HCT116 (cell line): Measurements from ENCODE around the gene KHDRBS1. TPM values are rescaled to one million over a fixed set of nuclear protein-coding genes. Genes with fewer than 3 reads are reported as not detected.

Source experiments
- ATAC-seq: fragments of 200-7000 bp; cut with Tn5 transposase; 2 replicates; pipeline ENCODE4 v1.9.1; 2020; ENCODE audit warnings: mild to moderate bottlenecking, moderate library complexity
- BruUV-seq: library from RNA; stranded (reverse); fragments of 400-500 nt; replicated peaks from 2 replicates; lab custom pipeline; 2021; lab: Mats Ljungman, UMichigan
- CTCF ChIA-PET: fragments of 300-600 bp; sonication (Branson Sonifier 250); formaldehyde crosslinking; loops from one replicate; lab custom pipeline; 2021; ENCODE audit warnings: antibody characterized with exemption; lab: Charles Lee
- POLR2A ChIA-PET: fragments of 300-600, 350-600 bp; sonication (Branson Sonifier 250); formaldehyde crosslinking; loops from one replicate; lab custom pipeline; 2021; ENCODE audit warnings: antibody characterized with exemption; lab: Charles Lee
- RAD21 ChIA-PET, 2 experiments: fragments of 300-600 bp; sonication (Branson Sonifier 250); formaldehyde crosslinking; loops; one replicate each; lab custom pipeline; 2023; ENCODE audit warnings: low total read pairs in 2 of 2; ENCODE audit not compliant: uncharacterized antibody in 2 of 2, unreplicated experiment in 2 of 2, low non-redundant PET in 1 of 2; lab: Charles Lee
- DNase-seq: peaks from one replicate; pipeline ENCODE4 v3.0.0-alpha.2; 2010; ENCODE audit warnings: low read depth, low spot score
- H2AFZ ChIP-seq: fragments of 200-600 bp; shearing (Covaris generic), sonication (generic); 2 replicates; pipeline ENCODE4 v1.6.1; 2017; ENCODE audit warnings: low read depth, mixed run types, mixed read lengths, antibody characterized with exemption, low read length; ENCODE audit not compliant: poor library complexity, severe bottlenecking
- H3K27ac ChIP-seq: 2 replicates; pipeline ENCODE4 v1.5.1; 2012; ENCODE audit warnings: low read depth, low read length
- H3K27me3 ChIP-seq: fragments of 200-600 bp; sonication (generic); 2 replicates; pipeline ENCODE4 v1.6.1; 2016; ENCODE audit warnings: mixed run types, low read length, mixed read lengths; ENCODE audit not compliant: insufficient read depth
- H3K36me3 ChIP-seq, 2 experiments: fragments of 200-500 bp in 1 of 2; fragments of 200-600 bp in 1 of 2; sonication (Bioruptor generic) in 1 of 2; sonication (generic) in 1 of 2; 2 replicates each; pipeline versions ENCODE4 v1.5.1 to v1.6.1; 2014 to 2016; ENCODE audit warnings: low read length in 2 of 2, inconsistent platforms in 1 of 2, mixed read lengths in 1 of 2, mixed run types in 1 of 2; ENCODE audit not compliant: insufficient read depth in 2 of 2, control insufficient read depth in 1 of 2
- H3K4me1 ChIP-seq, 2 experiments: fragments of 200-600 bp in 1 of 2; sonication (generic) in 1 of 2; 2 replicates each; pipeline versions ENCODE4 v1.5.1 to v1.6.1; 2012 to 2017; ENCODE audit warnings: low read length in 2 of 2, inconsistent platforms in 1 of 2, mild to moderate bottlenecking in 1 of 2, mixed read lengths in 1 of 2, mixed run types in 1 of 2, moderate library complexity in 1 of 2; ENCODE audit not compliant: insufficient read depth in 2 of 2, control insufficient read depth in 1 of 2
- H3K4me2 ChIP-seq: fragments of 200-600 bp; sonication (generic); 2 replicates; pipeline ENCODE4 v1.6.1; 2017; ENCODE audit warnings: mixed run types, low read length, mixed read lengths
- H3K4me3 ChIP-seq, 2 experiments: fragments of 200-600 bp in 1 of 2; sonication (generic) in 1 of 2; replicated peaks in 1 of 2; 2 replicates each; pipeline ENCODE4 v1.5.1; 2011 to 2016; ENCODE audit warnings: low read length in 2 of 2, control low read depth in 1 of 2, low read depth in 1 of 2, mild to moderate bottlenecking in 1 of 2, mixed read lengths in 1 of 2, mixed run types in 1 of 2
- H3K79me2 ChIP-seq: fragments of 200-600 bp; sonication (generic); 2 replicates; pipeline ENCODE4 v1.6.1; 2017; ENCODE audit warnings: mild to moderate bottlenecking, mixed run types, low read length, moderate library complexity, mixed read lengths; ENCODE audit not compliant: insufficient read depth
- H3K9ac ChIP-seq: fragments of 200-600 bp; sonication (generic); 2 replicates; pipeline ENCODE4 v1.6.1; 2016; ENCODE audit warnings: low read length, mixed read lengths
- H3K9me2 ChIP-seq: fragments of 200-600 bp; sonication (generic), shearing (Covaris generic); 2 replicates; pipeline ENCODE4 v1.6.1; 2017; ENCODE audit warnings: mixed run types, mild to moderate bottlenecking, moderate library complexity; ENCODE audit not compliant: insufficient read depth
- H3K9me3 ChIP-seq, 2 experiments: fragments of 200-500 bp in 1 of 2; fragments of 200-600 bp in 1 of 2; sonication (Bioruptor generic) in 1 of 2; sonication (generic) in 1 of 2; 2 replicates each; pipeline ENCODE4 v1.6.1; 2014 to 2017; ENCODE audit warnings: low read length in 2 of 2, mixed read lengths in 2 of 2, inconsistent platforms in 1 of 2, low read depth in 1 of 2, mild to moderate bottlenecking in 1 of 2, mixed run types in 1 of 2, moderate library complexity in 1 of 2; ENCODE audit not compliant: control insufficient read depth in 1 of 2, insufficient read depth in 1 of 2
- H4K20me1 ChIP-seq: fragments of 200-600 bp; sonication (generic), shearing (Covaris generic); 2 replicates; pipeline ENCODE4 v1.6.1; 2017; ENCODE audit warnings: mixed run types, mild to moderate bottlenecking, moderate library complexity; ENCODE audit not compliant: insufficient read depth
- CBX3 ChIP-seq: IDR thresholded peaks from 2 replicates; pipeline ENCODE4 v1.6.1; 2012; ENCODE audit warnings: low read depth
- CEBPB ChIP-seq: IDR thresholded peaks from 2 replicates; pipeline ENCODE4 v1.6.1; 2012; ENCODE audit warnings: low read depth
- EGR1 ChIP-seq: IDR thresholded peaks from 2 replicates; pipeline ENCODE4 v1.6.1; 2012; ENCODE audit warnings: low read depth
- ELF1 ChIP-seq: IDR thresholded peaks from 2 replicates; pipeline ENCODE4 v1.6.1; 2012; ENCODE audit warnings: low read depth, borderline replicate concordance
- EZH2 ChIP-seq: fragments of 200-600 bp; sonication (generic); IDR thresholded peaks from 2 replicates; pipeline ENCODE4 v1.6.1; 2017; ENCODE audit warnings: antibody characterized with exemption, mixed run types
- EZH2phosphoT487 ChIP-seq: fragments of 200-600 bp; IDR thresholded peaks from 2 replicates; pipeline ENCODE4 v1.6.1; 2018; ENCODE audit warnings: antibody characterized with exemption, borderline replicate concordance
- FOSL1 ChIP-seq: IDR thresholded peaks from 2 replicates; pipeline ENCODE4 v1.6.1; 2012; ENCODE audit warnings: low read depth
- POLR2AphosphoS5 ChIP-seq: IDR thresholded peaks from 2 replicates; pipeline ENCODE4 v1.6.1; 2011; ENCODE audit warnings: mild to moderate bottlenecking, low read depth, low read length, moderate library complexity
- RAD21 ChIP-seq: IDR thresholded peaks from 2 replicates; pipeline ENCODE4 v1.6.1; 2012; ENCODE audit warnings: low read depth, mild to moderate bottlenecking
- SP1 ChIP-seq: IDR thresholded peaks from 2 replicates; pipeline ENCODE4 v1.6.1; 2012; ENCODE audit warnings: low read depth
- SRF ChIP-seq: IDR thresholded peaks from 2 replicates; pipeline ENCODE4 v1.6.1; 2012; ENCODE audit warnings: low read depth
- TCF7L2 ChIP-seq: IDR thresholded peaks from 2 replicates; pipeline ENCODE4 v1.7.0; 2011; ENCODE audit warnings: borderline replicate concordance, inconsistent platforms; ENCODE audit not compliant: insufficient read depth, insufficient read length; ENCODE audit errors: extremely low read depth
- YY1 ChIP-seq: IDR thresholded peaks from 2 replicates; pipeline ENCODE4 v1.6.1; 2011; ENCODE audit warnings: low read length, low read depth, moderate library complexity, mild to moderate bottlenecking; ENCODE audit not compliant: insufficient replicate concordance; ENCODE audit errors: extremely low read depth
- intact Hi-C: fragments of 100-400 bp; cut with micrococcal nuclease; formaldehyde crosslinking; loops from 2 replicates; pipeline ENCODE4 v1.10.0; 2022
- total RNA-seq: library from RNA; stranded (reverse); gene quantifications from one replicate; pipeline ENCODE4 v1.2.1, GENCODE V29; 2021; ENCODE audit not compliant: unreplicated experiment
- TF ChIP-seq, protein P1 (sequence below): IDR thresholded peaks from 2 replicates; pipeline ENCODE4 v1.6.1; 2012
- TF ChIP-seq, protein P2 (sequence below): IDR thresholded peaks from 2 replicates; pipeline ENCODE4 v1.6.1; 2011; ENCODE audit warnings: mild to moderate bottlenecking, low read length, moderate library complexity; ENCODE audit not compliant: insufficient replicate concordance; ENCODE audit errors: extremely low read depth
- TF ChIP-seq, protein P3 (sequence below): IDR thresholded peaks from 2 replicates; pipeline ENCODE4 v1.6.1; 2012; ENCODE audit warnings: low read depth
- TF ChIP-seq, protein P4 (sequence below), 3 experiments: fragments of 200-600 bp in 1 of 3; sonication (generic) in 1 of 3; IDR thresholded peaks in 2 of 3; conservative IDR thresholded peaks in 1 of 3; 2 replicates each; pipeline ENCODE4 v1.5.1; 2012 to 2017; ENCODE audit warnings: low read depth in 2 of 3, low read length in 2 of 3, antibody characterized with exemption in 1 of 3, borderline replicate concordance in 1 of 3, control low read depth in 1 of 3, mild to moderate bottlenecking in 1 of 3, mixed read lengths in 1 of 3, mixed run types in 1 of 3, moderate library complexity in 1 of 3; ENCODE audit not compliant: insufficient read depth in 1 of 3

The KHDRBS1 gene
- total RNA-seq, 1 experiment from 2014 or later: 215 TPM

DNA sequence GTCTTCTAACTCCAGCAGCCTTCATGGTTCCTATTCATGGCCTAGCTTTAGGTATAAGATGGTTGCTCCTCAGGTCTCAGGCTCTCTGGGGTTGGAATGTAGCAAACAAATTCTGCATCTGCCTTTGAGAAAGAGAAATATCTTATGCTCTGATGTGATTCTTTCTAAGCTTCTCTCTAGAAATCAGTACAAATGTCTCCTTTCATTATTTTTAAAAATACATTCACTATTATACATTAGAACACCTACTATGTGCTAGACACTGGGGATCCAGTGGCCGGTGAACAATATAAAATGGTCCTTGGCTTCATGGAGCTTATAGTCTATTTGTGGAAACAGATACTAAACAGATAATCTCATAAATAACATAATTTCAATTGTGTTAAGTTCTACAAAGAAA lies 42.9 kb downstream of the KHDRBS1 start:
- intact Hi-C loops: no loop called here

More for the DNA sequence above, 42.9 kb downstream of the KHDRBS1 start:
- Histone ChIP-seq H3K4me2 (no peak overlapping the region), H3K4me1 (peaks cover 1 to 2% of the 10 kb centered on the region in 2 experiments; a peak in 2 of 4 replicates), H3K4me3 (no peak overlapping the region), H3K27me3 (no peaks in the 10 kb centered on the region), H4K20me1 (no peaks in the 10 kb centered on the region), H3K9me3 (no peaks in the 10 kb centered on the region), H3K9ac (no peak overlapping the region), H3K36me3 (peaks cover 67 to 77% of the 10 kb centered on the region in 2 experiments), H2AFZ (no peak overlapping the region), H3K27ac (no peak overlapping the region), H3K79me2 (peaks cover 29% of the 10 kb centered on the region), H3K9me2 (no peaks in the 10 kb centered on the region)
- BruUV-seq: no TSS peak
- POLR2A ChIA-PET: interaction anchor here (1.0 kb wide), 1 partner anchor 34 kb away, joined by 3 read pairs; no protein-coding TSS in a partner anchor
- RAD21 ChIA-PET: no interaction called here
- CTCF ChIA-PET: no interaction called here
- DNase-seq (no peak), ATAC-seq (no peak)
- TF ChIP-seq FOSL1 (no peak), YY1 (no peak), RAD21 (no peak), CEBPB (no peak), TCF7L2 (no peak), CBX3 (no peak), POLR2AphosphoS5 (no peak), EZH2 (no peak), SRF (no peak), EGR1 (no peak), ELF1 (no peak), EZH2phosphoT487 (no peak), SP1 (no peak)
- TF ChIP-seq, protein P1, sequence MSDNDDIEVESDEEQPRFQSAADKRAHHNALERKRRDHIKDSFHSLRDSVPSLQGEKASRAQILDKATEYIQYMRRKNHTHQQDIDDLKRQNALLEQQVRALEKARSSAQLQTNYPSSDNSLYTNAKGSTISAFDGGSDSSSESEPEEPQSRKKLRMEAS: no peak
- TF ChIP-seq, protein P2, sequence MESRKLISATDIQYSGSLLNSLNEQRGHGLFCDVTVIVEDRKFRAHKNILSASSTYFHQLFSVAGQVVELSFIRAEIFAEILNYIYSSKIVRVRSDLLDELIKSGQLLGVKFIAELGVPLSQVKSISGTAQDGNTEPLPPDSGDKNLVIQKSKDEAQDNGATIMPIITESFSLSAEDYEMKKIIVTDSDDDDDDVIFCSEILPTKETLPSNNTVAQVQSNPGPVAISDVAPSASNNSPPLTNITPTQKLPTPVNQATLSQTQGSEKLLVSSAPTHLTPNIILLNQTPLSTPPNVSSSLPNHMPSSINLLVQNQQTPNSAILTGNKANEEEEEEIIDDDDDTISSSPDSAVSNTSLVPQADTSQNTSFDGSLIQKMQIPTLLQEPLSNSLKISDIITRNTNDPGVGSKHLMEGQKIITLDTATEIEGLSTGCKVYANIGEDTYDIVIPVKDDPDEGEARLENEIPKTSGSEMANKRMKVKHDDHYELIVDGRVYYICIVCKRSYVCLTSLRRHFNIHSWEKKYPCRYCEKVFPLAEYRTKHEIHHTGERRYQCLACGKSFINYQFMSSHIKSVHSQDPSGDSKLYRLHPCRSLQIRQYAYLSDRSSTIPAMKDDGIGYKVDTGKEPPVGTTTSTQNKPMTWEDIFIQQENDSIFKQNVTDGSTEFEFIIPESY: no peak
- TF ChIP-seq, protein P3, sequence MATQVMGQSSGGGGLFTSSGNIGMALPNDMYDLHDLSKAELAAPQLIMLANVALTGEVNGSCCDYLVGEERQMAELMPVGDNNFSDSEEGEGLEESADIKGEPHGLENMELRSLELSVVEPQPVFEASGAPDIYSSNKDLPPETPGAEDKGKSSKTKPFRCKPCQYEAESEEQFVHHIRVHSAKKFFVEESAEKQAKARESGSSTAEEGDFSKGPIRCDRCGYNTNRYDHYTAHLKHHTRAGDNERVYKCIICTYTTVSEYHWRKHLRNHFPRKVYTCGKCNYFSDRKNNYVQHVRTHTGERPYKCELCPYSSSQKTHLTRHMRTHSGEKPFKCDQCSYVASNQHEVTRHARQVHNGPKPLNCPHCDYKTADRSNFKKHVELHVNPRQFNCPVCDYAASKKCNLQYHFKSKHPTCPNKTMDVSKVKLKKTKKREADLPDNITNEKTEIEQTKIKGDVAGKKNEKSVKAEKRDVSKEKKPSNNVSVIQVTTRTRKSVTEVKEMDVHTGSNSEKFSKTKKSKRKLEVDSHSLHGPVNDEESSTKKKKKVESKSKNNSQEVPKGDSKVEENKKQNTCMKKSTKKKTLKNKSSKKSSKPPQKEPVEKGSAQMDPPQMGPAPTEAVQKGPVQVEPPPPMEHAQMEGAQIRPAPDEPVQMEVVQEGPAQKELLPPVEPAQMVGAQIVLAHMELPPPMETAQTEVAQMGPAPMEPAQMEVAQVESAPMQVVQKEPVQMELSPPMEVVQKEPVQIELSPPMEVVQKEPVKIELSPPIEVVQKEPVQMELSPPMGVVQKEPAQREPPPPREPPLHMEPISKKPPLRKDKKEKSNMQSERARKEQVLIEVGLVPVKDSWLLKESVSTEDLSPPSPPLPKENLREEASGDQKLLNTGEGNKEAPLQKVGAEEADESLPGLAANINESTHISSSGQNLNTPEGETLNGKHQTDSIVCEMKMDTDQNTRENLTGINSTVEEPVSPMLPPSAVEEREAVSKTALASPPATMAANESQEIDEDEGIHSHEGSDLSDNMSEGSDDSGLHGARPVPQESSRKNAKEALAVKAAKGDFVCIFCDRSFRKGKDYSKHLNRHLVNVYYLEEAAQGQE: no peak
- TF ChIP-seq, protein P4, sequence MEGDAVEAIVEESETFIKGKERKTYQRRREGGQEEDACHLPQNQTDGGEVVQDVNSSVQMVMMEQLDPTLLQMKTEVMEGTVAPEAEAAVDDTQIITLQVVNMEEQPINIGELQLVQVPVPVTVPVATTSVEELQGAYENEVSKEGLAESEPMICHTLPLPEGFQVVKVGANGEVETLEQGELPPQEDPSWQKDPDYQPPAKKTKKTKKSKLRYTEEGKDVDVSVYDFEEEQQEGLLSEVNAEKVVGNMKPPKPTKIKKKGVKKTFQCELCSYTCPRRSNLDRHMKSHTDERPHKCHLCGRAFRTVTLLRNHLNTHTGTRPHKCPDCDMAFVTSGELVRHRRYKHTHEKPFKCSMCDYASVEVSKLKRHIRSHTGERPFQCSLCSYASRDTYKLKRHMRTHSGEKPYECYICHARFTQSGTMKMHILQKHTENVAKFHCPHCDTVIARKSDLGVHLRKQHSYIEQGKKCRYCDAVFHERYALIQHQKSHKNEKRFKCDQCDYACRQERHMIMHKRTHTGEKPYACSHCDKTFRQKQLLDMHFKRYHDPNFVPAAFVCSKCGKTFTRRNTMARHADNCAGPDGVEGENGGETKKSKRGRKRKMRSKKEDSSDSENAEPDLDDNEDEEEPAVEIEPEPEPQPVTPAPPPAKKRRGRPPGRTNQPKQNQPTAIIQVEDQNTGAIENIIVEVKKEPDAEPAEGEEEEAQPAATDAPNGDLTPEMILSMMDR (IDR thresholded peaks at IDR 0.05 in 2 of 3, conservative IDR thresholded peaks at IDR 0.05 in 1 of 3; ENCODE audit: borderline replicate concordance in 1 of 3, insufficient read depth in 1 of 3, low read depth in 2 of 3, low read length in 2 of 3): no peak
